Measurements from ENCODE around the gene NUMBL.
"Not testable (repeated sequence)": the region's sequence is repeated elsewhere in the genome, so short reads cannot be mapped to it uniquely, and the experiment has no call there.

- TF ChIP-seq, protein P1, sequence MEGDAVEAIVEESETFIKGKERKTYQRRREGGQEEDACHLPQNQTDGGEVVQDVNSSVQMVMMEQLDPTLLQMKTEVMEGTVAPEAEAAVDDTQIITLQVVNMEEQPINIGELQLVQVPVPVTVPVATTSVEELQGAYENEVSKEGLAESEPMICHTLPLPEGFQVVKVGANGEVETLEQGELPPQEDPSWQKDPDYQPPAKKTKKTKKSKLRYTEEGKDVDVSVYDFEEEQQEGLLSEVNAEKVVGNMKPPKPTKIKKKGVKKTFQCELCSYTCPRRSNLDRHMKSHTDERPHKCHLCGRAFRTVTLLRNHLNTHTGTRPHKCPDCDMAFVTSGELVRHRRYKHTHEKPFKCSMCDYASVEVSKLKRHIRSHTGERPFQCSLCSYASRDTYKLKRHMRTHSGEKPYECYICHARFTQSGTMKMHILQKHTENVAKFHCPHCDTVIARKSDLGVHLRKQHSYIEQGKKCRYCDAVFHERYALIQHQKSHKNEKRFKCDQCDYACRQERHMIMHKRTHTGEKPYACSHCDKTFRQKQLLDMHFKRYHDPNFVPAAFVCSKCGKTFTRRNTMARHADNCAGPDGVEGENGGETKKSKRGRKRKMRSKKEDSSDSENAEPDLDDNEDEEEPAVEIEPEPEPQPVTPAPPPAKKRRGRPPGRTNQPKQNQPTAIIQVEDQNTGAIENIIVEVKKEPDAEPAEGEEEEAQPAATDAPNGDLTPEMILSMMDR (conservative IDR thresholded peaks at IDR 0.05) = not testable (repeated sequence)
- not testable (repeated sequence) for TF ChIP-seq EZH2 (IDR thresholded peaks at IDR 0.05; ENCODE audit: low read depth)
These were observed 65.9 kb downstream of the NUMBL start for GRCh38 chr19:40624369-40625153.

Measured in PC-9 (cell line).